NCI-H2196 (cell line): ENCODE results near the gene ALG5.

Source experiments
- DNase-seq: peaks from one replicate; lab custom pipeline; 2025; ENCODE audit not compliant: unreplicated experiment; lab: John Stamatoyannopoulos, UW

The ALG5 gene

GRCh38 chr13:36999054-36999714 lies at the start of gene ALG5:
Gene ALG5 (minus strand): TSS chr13:36999340. CDS start chr13:36999300, 40 bp downstream.
- peak; percentile 79 for DNase-seq

DNA sequence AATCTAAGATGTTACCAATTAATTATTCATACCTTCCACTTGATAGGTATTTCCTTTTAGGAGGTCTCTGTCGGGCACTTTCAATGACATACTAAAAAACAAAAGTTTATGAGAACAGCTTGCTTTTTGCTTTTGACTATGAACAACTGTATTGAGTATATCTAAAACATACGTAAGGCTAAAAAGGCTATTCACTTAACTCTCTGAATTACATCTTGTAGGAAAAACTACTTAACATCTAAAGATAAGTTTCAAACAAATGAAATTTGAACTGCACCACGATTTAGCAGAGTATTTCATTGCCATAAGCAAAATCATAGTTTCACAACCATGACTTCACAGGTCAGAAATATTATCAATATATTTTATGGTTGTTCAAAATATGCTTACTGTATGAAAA lies 48.7 kb upstream of the ALG5 start:
- DNase-seq: no peak

GRCh38 chr13:37047032-37047431 lies 47.9 kb upstream of the ALG5 start:
- DNase-seq: no peak

DNA sequence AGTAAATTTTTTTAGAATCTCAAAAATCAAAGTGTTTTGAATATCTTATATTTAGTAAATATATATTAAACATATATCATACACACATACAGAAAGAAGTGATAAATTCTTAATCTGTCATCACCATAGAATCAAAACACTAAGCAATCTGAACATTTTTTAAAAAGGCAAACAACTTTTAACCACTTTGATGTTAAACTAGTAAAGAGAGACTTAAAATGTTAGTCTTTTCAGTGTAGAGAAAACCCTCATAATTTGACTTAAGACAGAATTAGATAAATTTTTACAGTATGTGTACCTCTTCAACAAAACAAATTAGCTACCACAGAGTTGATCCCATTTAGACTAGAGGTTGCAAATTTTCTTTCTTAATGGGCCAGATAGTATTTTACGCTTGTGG lies 46.9 kb upstream of the ALG5 start:
- DNase-seq: no peak

GRCh38 chr13:37040789-37041188 lies 41.6 kb upstream of the ALG5 start:
- DNase-seq: no peak

DNA sequence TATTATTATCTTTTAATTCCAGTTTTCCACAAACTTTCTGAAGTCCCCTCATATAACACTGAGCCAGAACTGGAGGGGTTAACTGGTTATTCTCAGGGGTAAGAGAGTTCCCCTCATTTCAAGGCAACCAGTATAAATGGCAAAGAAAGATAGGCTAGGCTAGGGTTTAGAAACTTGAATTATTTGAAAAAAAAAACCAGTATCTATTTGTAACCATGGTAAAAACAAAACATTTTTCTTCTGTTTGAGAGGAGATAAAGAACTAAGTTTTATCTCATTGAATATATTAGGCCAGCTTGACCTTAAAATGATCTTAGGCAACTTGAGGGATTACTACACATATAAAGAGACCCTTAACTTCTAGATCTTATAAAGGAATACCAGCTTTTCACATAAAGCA lies 40.8 kb upstream of the ALG5 start:
- no peak for DNase-seq

DNA sequence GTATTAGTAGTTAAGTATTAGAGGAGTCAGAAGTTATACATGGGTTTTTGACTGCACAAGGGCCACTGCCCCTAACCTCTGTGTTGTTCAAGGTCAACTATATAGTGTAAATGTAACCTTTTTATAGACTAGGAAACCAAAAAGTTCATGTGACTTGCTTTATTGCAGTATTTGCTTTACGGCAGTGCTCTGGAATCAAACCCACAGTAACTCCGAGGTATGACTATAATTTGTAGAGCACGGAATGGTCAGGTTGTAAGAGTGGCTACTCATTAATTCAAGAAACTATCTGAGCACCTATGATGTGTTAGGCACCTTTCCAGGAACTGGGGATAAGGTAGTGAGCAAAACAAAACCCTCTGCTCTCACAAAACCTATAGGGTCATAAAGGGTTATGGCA lies 38.1 kb upstream of the ALG5 start:
- DNase-seq: no peak

- DNase-seq: no peak
Measured at GRCh38 chr13:37029617-37030016, 30.5 kb upstream of the ALG5 start.

DNA sequence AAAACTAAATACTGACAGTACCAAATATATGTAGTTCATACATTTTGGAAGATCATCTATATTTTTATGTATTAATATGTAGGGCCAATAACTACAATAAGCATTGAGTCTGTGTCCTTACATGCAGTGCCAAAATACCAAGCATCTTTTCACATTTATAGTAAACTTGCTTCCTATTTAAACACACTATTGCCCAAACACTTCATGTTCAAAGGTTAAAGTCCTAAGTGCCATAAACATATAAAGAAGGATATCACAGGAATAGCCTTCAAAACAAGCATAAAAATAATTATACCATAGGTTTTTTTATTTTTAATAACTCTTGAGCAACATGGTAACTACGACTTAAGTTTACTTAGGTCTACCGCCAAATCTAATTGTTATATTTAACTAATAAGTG lies 28.5 kb upstream of the ALG5 start:
- DNase-seq: no peak

- no peak for DNase-seq
Measured at GRCh38 chr13:37026771-37027170, 27.6 kb upstream of the ALG5 start.

DNA sequence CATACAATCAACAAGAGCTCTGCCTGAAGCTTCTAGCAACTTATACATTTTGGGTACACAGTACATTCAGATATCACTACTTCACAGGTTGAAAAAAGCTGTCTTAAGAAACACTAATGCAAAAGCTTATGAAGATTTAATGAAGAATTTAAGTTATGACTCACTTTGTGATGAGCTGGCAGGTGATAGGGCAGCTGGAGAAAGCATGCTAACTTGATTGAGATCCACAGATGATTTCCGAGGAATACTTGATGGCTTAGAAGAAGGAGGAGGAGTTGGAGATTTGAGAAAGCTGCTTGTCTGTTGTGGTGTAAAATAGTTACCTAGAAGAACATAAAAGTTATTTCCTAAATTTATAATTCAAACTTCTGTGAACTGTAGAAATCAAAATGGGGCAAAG lies 24.7 kb upstream of the ALG5 start:
- no peak for DNase-seq

GRCh38 chr13:37014609-37015008 lies 15.5 kb upstream of the ALG5 start:
- no peak for DNase-seq

- no peak for DNase-seq
Measured at GRCh38 chr13:37011788-37012187, 12.6 kb upstream of the ALG5 start.

- no peak for DNase-seq
Measured at GRCh38 chr13:37011002-37011401, 11.9 kb upstream of the ALG5 start.

GRCh38 chr13:37010424-37010823 lies 11.3 kb upstream of the ALG5 start:
- DNase-seq: no peak

GRCh38 chr13:37009692-37010091 lies 10.6 kb upstream of the ALG5 start:
- DNase-seq: no peak

- DNase-seq: no peak
Measured at GRCh38 chr13:37001921-37002250, 2.7 kb upstream of the ALG5 start.

GRCh38 chr13:36998624-36999041 lies 507 bp downstream of the ALG5 start:
- no peak for DNase-seq

DNA sequence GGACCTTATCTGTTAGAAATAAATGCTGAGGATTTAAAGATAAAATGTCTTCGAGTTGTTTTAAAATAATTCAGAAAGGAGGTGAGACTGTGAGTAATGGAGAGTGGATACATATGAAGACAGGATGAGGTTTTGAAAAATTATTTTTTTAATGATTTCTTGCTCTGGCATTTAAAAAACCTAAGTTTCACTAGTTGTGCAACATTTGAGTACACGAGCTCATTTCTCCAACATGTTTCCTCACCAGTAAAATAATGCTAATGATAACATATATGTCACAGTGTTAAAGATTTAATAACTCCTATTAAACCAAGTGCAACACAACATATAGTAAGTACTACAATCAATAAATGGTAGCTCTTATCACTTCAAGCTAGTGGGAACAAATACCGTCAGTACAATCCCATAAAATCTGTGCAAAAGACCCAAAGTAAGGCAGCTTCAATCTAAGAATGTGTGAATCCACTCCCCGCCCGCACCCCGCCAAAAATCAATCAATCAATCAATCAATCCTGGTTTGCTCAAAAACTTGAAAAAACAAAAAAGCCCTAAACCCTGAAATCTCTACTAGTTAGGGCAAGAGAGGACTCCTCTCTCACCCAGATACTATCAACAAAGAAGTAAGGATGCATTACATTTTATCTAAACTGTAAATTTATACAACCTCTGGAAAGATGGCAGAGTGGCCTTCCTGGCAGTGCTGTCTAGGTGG lies 1.3 kb downstream of the ALG5 start:
- no peak for DNase-seq

- no peak for DNase-seq
Measured at GRCh38 chr13:36992362-36992761, 6.8 kb downstream of the ALG5 start.

- no peak for DNase-seq
Measured at GRCh38 chr13:36986462-36987240, 12.5 kb downstream of the ALG5 start.

DNA sequence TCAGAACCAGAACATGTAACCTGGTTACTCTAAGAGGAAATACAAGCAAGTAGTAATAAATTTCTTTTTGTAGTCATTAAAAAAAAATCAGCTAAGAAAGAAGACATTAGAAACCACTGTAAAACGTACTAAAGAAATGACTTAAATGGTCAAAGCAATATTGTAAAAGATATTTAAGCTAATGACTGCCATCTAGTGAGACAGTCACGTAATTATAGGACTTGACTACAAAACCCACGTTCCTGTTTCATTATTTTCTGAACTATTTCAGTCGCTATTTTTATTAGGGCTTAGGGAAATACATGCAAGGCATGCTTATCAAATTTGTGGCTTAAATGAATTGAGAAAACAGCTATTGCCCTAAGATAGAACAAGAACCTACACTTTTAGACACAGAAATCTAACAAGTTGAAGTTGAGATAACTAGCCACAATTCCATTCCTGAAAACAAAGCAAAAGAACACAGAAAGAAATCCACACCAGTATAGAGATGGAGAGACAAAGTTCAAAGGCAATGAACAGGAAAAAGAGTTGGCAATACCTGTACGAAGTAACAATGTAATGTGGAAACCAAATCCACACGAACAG lies 17.9 kb downstream of the ALG5 start:
- peak; percentile 14 for DNase-seq
